ENCODE data around the gene DNMT3B.
"Not testable (repeated sequence)": the region's sequence is repeated elsewhere in the genome, so short reads cannot be mapped to it uniquely, and the experiment has no call there.

GRCh38 chr20:32728435-32728834 lies 33.8 kb upstream of the DNMT3B start:
- not testable (repeated sequence) for TF ChIP-seq CTCF, POLR2A (IDR thresholded peaks at IDR 0.05)

All from body of pancreas (tissue), 4 donors.